ENCODE data around the gene SBK2.

The SBK2 gene

DNA sequence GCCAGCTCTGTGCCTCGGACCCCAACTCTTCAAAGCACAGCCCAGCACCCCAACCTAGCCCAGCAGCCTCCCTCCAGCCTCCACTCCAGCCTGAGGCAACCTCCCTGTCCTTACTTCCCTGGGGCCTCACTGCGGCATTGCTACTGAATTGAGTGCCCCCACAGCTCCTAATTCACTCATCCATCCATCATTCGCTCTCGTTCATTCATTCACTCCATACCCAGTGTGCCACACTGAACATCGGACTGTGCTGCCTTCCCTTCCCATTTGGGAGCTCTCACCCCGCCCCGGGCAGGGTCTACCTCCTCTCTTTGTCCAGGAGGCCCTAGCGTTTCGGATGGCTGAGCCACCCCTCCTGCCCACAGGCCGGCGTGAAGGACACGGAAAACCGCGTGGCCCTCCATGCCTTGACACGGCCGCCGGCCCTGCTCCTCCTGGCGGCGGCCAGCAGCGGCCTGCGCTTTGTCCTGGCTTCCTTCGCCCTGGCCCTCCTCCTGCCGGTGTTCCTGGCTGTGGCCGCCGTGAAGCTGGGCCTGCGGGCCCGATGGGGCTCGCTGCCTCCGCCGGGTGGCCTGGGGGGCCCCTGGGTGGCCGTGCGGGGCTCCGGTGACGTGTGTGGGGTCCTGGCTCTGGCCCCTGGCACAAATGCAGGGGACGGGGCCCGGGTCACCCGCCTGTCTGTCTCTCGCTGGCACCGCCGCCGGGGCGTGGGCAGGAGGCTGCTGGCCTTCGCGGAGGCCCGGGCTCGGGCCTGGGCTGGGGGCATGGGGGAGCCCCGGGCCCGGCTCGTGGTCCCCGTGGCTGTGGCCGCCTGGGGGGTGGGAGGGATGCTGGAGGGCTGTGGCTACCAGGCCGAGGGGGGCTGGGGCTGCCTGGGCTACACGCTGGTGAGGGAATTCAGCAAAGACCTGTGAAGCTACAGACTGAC is 50.6 kb downstream of the SBK2 start:
- Histone ChIP-seq H3K27me3 (replicated peaks; ENCODE audit: insufficient read depth, low read length) (peaks cover 68% of the 10 kb centered on the region), H3K4me3 (ENCODE audit: low read length) (no peak overlapping the region), H3K27ac (ENCODE audit: low read length) (no peak overlapping the region), H3K9me2 (replicated peaks; ENCODE audit: insufficient read depth, low read length) (no peaks in the 10 kb centered on the region), H3K9me3 (replicated peaks; ENCODE audit: insufficient read depth, low read length) (no peaks in the 10 kb centered on the region), H3K9ac (ENCODE audit: low read length) (no peak overlapping the region), H4K20me1 (ENCODE audit: insufficient read depth, low read length) (no peaks in the 10 kb centered on the region), H3K4me2 (ENCODE audit: low read depth, low read length) (no peak overlapping the region), H3K79me2 (ENCODE audit: low read length) (no peaks in the 10 kb centered on the region), H3K4me1 (ENCODE audit: low read length) (no peaks in the 10 kb centered on the region), H2AFZ (ENCODE audit: low read length) (no peak overlapping the region), H3K36me3 (replicated peaks; ENCODE audit: insufficient read depth, low read length) (no peaks in the 10 kb centered on the region), H3F3A (ENCODE audit: insufficient read depth, low read length) (no peaks in the 10 kb centered on the region)
- DNase-seq, result no peak
- TF ChIP-seq, protein P1, sequence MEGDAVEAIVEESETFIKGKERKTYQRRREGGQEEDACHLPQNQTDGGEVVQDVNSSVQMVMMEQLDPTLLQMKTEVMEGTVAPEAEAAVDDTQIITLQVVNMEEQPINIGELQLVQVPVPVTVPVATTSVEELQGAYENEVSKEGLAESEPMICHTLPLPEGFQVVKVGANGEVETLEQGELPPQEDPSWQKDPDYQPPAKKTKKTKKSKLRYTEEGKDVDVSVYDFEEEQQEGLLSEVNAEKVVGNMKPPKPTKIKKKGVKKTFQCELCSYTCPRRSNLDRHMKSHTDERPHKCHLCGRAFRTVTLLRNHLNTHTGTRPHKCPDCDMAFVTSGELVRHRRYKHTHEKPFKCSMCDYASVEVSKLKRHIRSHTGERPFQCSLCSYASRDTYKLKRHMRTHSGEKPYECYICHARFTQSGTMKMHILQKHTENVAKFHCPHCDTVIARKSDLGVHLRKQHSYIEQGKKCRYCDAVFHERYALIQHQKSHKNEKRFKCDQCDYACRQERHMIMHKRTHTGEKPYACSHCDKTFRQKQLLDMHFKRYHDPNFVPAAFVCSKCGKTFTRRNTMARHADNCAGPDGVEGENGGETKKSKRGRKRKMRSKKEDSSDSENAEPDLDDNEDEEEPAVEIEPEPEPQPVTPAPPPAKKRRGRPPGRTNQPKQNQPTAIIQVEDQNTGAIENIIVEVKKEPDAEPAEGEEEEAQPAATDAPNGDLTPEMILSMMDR (IDR thresholded peaks at IDR 0.05; ENCODE audit: low read length), result no peak
- no peak for TF ChIP-seq EZH2phosphoT487 (IDR thresholded peaks at IDR 0.05; ENCODE audit: low read length)
- no peak for TF ChIP-seq EZH2 (optimal IDR thresholded peaks at IDR 0.05; ENCODE audit: low read depth, low read length)

DNA sequence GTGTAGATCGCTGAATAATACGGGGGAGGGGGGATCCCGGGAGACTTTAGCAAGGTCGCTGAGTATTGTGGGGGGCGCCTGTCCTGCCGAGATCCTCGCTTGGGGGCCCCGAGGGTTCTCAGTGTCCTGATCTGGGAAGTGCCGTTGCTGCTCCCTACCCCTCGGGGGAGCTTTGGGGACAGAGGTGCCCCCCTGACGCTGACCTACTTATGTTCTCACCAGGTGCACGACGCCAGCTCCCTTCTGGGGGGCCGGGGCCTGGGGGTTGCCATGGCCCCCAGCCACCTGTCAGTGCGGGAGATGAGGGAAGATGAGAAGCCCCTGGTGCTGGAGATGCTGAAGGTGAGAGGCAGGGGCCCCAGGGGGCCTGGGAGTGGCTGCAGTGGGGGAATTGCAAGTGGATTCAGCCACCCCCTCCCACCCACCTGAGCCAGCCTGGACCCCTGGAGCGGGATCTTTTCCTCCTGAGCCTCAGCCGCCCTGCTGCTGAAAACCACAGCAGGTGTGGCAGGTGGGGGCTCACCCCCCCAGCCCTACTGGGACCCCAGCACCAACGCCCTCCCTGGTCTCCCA is 51.4 kb downstream of the SBK2 start:
- no peak overlapping the region for H2AFZ ChIP-seq (ENCODE audit: low read length)

DNA sequence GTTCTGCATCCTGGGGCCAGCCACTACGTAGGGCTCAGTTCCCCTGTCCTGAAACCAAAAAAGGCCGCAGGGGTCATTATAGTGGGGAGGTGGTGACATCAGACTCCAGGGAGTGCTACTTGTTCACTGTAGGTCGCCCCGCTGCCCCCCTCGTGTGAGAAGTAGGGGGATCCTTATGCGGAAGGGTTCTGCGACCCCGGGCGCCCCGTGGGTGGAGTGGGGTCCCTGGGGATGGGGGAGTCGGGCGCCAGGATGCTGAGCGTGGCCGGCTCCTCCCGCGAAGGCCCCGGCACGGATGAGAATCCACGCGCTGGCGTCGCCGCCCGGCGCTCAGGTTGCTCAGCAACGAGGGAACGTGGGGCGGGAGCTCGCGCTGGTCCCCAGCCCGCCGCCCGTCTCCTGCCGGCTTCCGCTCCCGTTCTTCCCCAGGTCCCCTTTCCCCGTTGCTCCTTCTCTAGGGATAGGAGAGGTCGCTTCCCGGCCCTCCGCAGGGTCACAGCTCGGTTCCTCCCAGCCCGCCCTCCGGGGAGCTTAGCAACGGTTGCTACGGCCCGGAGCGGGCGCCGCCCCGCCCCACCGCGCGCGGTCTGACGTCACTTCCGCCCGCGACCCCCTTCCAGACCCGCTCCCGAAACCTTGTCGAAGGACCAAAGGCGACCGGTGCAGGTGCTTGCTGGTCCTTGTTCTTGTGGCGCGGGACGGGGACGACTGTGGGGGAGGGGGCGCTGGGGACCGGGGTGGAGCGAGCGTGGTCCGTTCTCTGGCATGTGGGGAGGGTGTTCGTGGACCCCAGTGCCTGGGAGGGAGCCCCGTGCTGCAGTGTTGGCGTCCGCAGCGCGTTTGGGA is 52.1 kb downstream of the SBK2 start, which contains the start of gene NAT14:
TSS of gene NAT14 (plus strand) at position 596 of the 846 bp plus-strand sequence. CDS start 521 bp downstream, outside the sequence.
- Histone ChIP-seq H2AFZ (ENCODE audit: low read length) (no peak within 1 kb of the TSS), H3K27ac (ENCODE audit: low read length) (no peak within 1 kb of the TSS), H3K36me3 (replicated peaks; ENCODE audit: insufficient read depth, low read length) (no peaks in the 10 kb centered on the region), H3F3A (ENCODE audit: insufficient read depth, low read length) (no peaks in the 10 kb centered on the region), H3K9me2 (replicated peaks; ENCODE audit: insufficient read depth, low read length) (no peaks in the 10 kb centered on the region), H4K20me1 (ENCODE audit: insufficient read depth, low read length) (no peaks in the 10 kb centered on the region), H3K4me3 (ENCODE audit: low read length) (no peak within 1 kb of the TSS), H3K9ac (ENCODE audit: low read length) (no peak within 1 kb of the TSS), H3K79me2 (ENCODE audit: low read length) (no peaks in the 10 kb centered on the region), H3K4me1 (ENCODE audit: low read length) (no peaks in the 10 kb centered on the region), H3K27me3 (replicated peaks; ENCODE audit: insufficient read depth, low read length) (peaks cover 53% of the 10 kb centered on the region), H3K9me3 (replicated peaks; ENCODE audit: insufficient read depth, low read length) (no peaks in the 10 kb centered on the region), H3K4me2 (ENCODE audit: low read depth, low read length) (no peak within 1 kb of the TSS)
- DNase-seq, result no peak
- TF ChIP-seq, protein P1 (IDR thresholded peaks at IDR 0.05; ENCODE audit: low read length), result no peak
- TF ChIP-seq EZH2 (optimal IDR thresholded peaks at IDR 0.05; ENCODE audit: low read depth, low read length), result no peak
- no peak for TF ChIP-seq EZH2phosphoT487 (IDR thresholded peaks at IDR 0.05; ENCODE audit: low read length)

More for the DNA sequence above, 51.4 kb downstream of the SBK2 start:
- H3K36me3 ChIP-seq (replicated peaks; ENCODE audit: insufficient read depth, low read length), result no peaks in the 10 kb centered on the region
- H3K27me3 ChIP-seq (replicated peaks; ENCODE audit: insufficient read depth, low read length), result peaks cover 60% of the 10 kb centered on the region
- H4K20me1 ChIP-seq (ENCODE audit: insufficient read depth, low read length), result no peaks in the 10 kb centered on the region
- no peak overlapping the region for H3K27ac ChIP-seq (ENCODE audit: low read length)
- H3F3A ChIP-seq (ENCODE audit: insufficient read depth, low read length), result no peaks in the 10 kb centered on the region
- H3K79me2 ChIP-seq (ENCODE audit: low read length), result no peaks in the 10 kb centered on the region
- no peaks in the 10 kb centered on the region for H3K9me3 ChIP-seq (replicated peaks; ENCODE audit: insufficient read depth, low read length)
- H3K4me3 ChIP-seq (ENCODE audit: low read length), result no peak overlapping the region
- no peak for DNase-seq
- no peak for TF ChIP-seq EZH2 (optimal IDR thresholded peaks at IDR 0.05; ENCODE audit: low read depth, low read length)
- TF ChIP-seq, protein P1 (IDR thresholded peaks at IDR 0.05; ENCODE audit: low read length), result no peak
- no peak for TF ChIP-seq EZH2phosphoT487 (IDR thresholded peaks at IDR 0.05; ENCODE audit: low read length)
- H3K4me1 ChIP-seq (ENCODE audit: low read length), result no peaks in the 10 kb centered on the region
- no peak overlapping the region for H3K9ac ChIP-seq (ENCODE audit: low read length)
- H3K4me2 ChIP-seq (ENCODE audit: low read depth, low read length), result no peak overlapping the region
- H3K9me2 ChIP-seq (replicated peaks; ENCODE audit: insufficient read depth, low read length), result no peaks in the 10 kb centered on the region

Data from MM.1S (cell line).